ENCODE measurements around the gene LHPP.
"Not testable (repeated sequence)": the region's sequence is repeated elsewhere in the genome, so short reads cannot be mapped to it uniquely, and the experiment has no call there.

Gene LHPP

GRCh38 chr10:124547647-124548168 lies 86.1 kb downstream of the LHPP start:
- TF ChIP-seq CTCF (IDR thresholded peaks at IDR 0.05; ENCODE audit: insufficient read depth, missing control alignments), result no peak
- FAIRE-seq, result no peak

GRCh38 chr10:124549171-124549570 lies 87.5 kb downstream of the LHPP start:
- DNase-seq (ENCODE audit: insufficient read length, low spot score); FAIRE-seq: not testable (repeated sequence)

More at GRCh38 chr10:124547647-124548168, 86.1 kb downstream of the LHPP start:
- DNase-seq (ENCODE audit: insufficient read length, low spot score), result no peak

- TF ChIP-seq CTCF (IDR thresholded peaks at IDR 0.05; ENCODE audit: insufficient read depth, missing control alignments), result no peak
- DNase-seq (ENCODE audit: insufficient read length, low spot score), result no peak
- no peak for FAIRE-seq
Measured at GRCh38 chr10:124550293-124551034, 88.8 kb downstream of the LHPP start.

- no peak for TF ChIP-seq CTCF (IDR thresholded peaks at IDR 0.05; ENCODE audit: insufficient read depth, missing control alignments)
- no peak for DNase-seq (ENCODE audit: insufficient read length, low spot score)
- FAIRE-seq, result no peak
Measured at GRCh38 chr10:124551097-124551496, 89.5 kb downstream of the LHPP start.

- FAIRE-seq (no peak), DNase-seq (ENCODE audit: insufficient read length, low spot score) (no peak)
- TF ChIP-seq CTCF (IDR thresholded peaks at IDR 0.05; ENCODE audit: insufficient read depth, missing control alignments), result no peak
Measured at GRCh38 chr10:124551755-124552154, 90.1 kb downstream of the LHPP start.

- DNase-seq (ENCODE audit: insufficient read length, low spot score), result no peak
- no peak for TF ChIP-seq CTCF (IDR thresholded peaks at IDR 0.05; ENCODE audit: insufficient read depth, missing control alignments)
- no peak for FAIRE-seq
Measured at GRCh38 chr10:124552691-124553276, 91.2 kb downstream of the LHPP start.

GRCh38 chr10:124554085-124554858 lies 92.6 kb downstream of the LHPP start:
- DNase-seq (ENCODE audit: insufficient read length, low spot score) (no peak), FAIRE-seq (no peak)
- no peak for TF ChIP-seq CTCF (IDR thresholded peaks at IDR 0.05; ENCODE audit: insufficient read depth, missing control alignments)

All from D721Med (cell line).